ENCODE data around the gene CLCNKA.
"Not testable (repeated sequence)": the region's sequence is repeated elsewhere in the genome, so short reads cannot be mapped to it uniquely, and the experiment has no call there.

Gene CLCNKA

GRCh38 chr1:16046842-16047241, 25.0 kb downstream of the CLCNKA start:
- Histone ChIP-seq H3K36me3 (ENCODE audit: control insufficient read depth, insufficient read depth, low read length) (no peaks in the 10 kb centered on the region), H3K27me3 (replicated peaks; ENCODE audit: control insufficient read depth, insufficient read depth, low read length) (no peaks in the 10 kb centered on the region; the same call in none of the 2 replicates), H3K4me3 (replicated peaks; ENCODE audit: low read depth, low read length) (no peak overlapping the region)
- no peak for DNase-seq (ENCODE audit: extremely low read depth, insufficient read length)
- no peak for TF ChIP-seq CTCF (IDR thresholded peaks at IDR 0.05; ENCODE audit: insufficient read depth, low read length, poor library complexity, severe bottlenecking)

- no peak for DNase-seq (ENCODE audit: extremely low read depth, insufficient read length)
- TF ChIP-seq CTCF (IDR thresholded peaks at IDR 0.05; ENCODE audit: insufficient read depth, low read length, poor library complexity, severe bottlenecking), result no peak
- no peaks in the 10 kb centered on the region; the same call in none of the 2 replicates for H3K27me3 ChIP-seq (replicated peaks; ENCODE audit: control insufficient read depth, insufficient read depth, low read length)
- H3K4me3 ChIP-seq (replicated peaks; ENCODE audit: low read depth, low read length), result no peak overlapping the region
- no peaks in the 10 kb centered on the region for H3K36me3 ChIP-seq (ENCODE audit: control insufficient read depth, insufficient read depth, low read length)
Measured at GRCh38 chr1:16047791-16048475, 26.1 kb downstream of the CLCNKA start.

- DNase-seq (ENCODE audit: extremely low read depth, insufficient read length), result no peak
- TF ChIP-seq CTCF (IDR thresholded peaks at IDR 0.05; ENCODE audit: insufficient read depth, low read length, poor library complexity, severe bottlenecking), result no peak
- H3K4me3 ChIP-seq (replicated peaks; ENCODE audit: low read depth, low read length), result no peak overlapping the region
- no peaks in the 10 kb centered on the region; the same call in none of the 2 replicates for H3K27me3 ChIP-seq (replicated peaks; ENCODE audit: control insufficient read depth, insufficient read depth, low read length)
- no peaks in the 10 kb centered on the region for H3K36me3 ChIP-seq (ENCODE audit: control insufficient read depth, insufficient read depth, low read length)
Measured at GRCh38 chr1:16048573-16049189, 26.8 kb downstream of the CLCNKA start.

- DNase-seq (ENCODE audit: extremely low read depth, insufficient read length), result no peak
- no peak for TF ChIP-seq CTCF (IDR thresholded peaks at IDR 0.05; ENCODE audit: insufficient read depth, low read length, poor library complexity, severe bottlenecking)
- H3K36me3 ChIP-seq (ENCODE audit: control insufficient read depth, insufficient read depth, low read length), result no peaks in the 10 kb centered on the region
- H3K4me3 ChIP-seq (replicated peaks; ENCODE audit: low read depth, low read length), result no peak overlapping the region
- no peaks in the 10 kb centered on the region; the same call in 1 of the 2 replicates for H3K27me3 ChIP-seq (replicated peaks; ENCODE audit: control insufficient read depth, insufficient read depth, low read length)
Measured at GRCh38 chr1:16050328-16050727, 28.5 kb downstream of the CLCNKA start.

GRCh38 chr1:16051039-16051438, 29.2 kb downstream of the CLCNKA start:
- no peak overlapping the region for H3K4me3 ChIP-seq (replicated peaks; ENCODE audit: low read depth, low read length)
- TF ChIP-seq CTCF (IDR thresholded peaks at IDR 0.05; ENCODE audit: insufficient read depth, low read length, poor library complexity, severe bottlenecking), result no peak
- H3K36me3 ChIP-seq (ENCODE audit: control insufficient read depth, insufficient read depth, low read length), result no peaks in the 10 kb centered on the region
- no peak for DNase-seq (ENCODE audit: extremely low read depth, insufficient read length)
- H3K27me3 ChIP-seq (replicated peaks; ENCODE audit: control insufficient read depth, insufficient read depth, low read length), result no peaks in the 10 kb centered on the region; the same call in 1 of the 2 replicates

- not testable (repeated sequence) for H3K4me3 ChIP-seq (replicated peaks; ENCODE audit: low read depth, low read length); DNase-seq (ENCODE audit: extremely low read depth, insufficient read length); H3K27me3 ChIP-seq (replicated peaks; ENCODE audit: control insufficient read depth, insufficient read depth, low read length); H3K36me3 ChIP-seq (ENCODE audit: control insufficient read depth, insufficient read depth, low read length)
Measured at GRCh38 chr1:16051949-16052348, 30.1 kb downstream of the CLCNKA start.

Data from GM06990 (cell line).